Hepatocyte (in vitro differentiated cells): ENCODE results near the gene LCE2A.

ENCODE experiments used
- CTCF ChIP-seq: fragments of 200-600 bp; sonication (generic); IDR thresholded peaks from 2 replicates; pipeline ENCODE4 v1.5.1; 2016; ENCODE audit warnings: antibody characterized with exemption, mild to moderate bottlenecking; ENCODE audit not compliant: poor library complexity
- EZH2 ChIP-seq: fragments of 200-600 bp; sonication (generic); IDR thresholded peaks from 2 replicates; pipeline ENCODE4 v1.6.1; 2016; ENCODE audit warnings: antibody characterized with exemption, mild to moderate bottlenecking, borderline replicate concordance
- EZH2phosphoT487 ChIP-seq: fragments of 200-600 bp; sonication (generic); IDR thresholded peaks from one replicate; pipeline ENCODE4 v1.6.1; 2018; ENCODE audit warnings: antibody characterized with exemption, mild to moderate bottlenecking, low read depth, moderate library complexity; ENCODE audit not compliant: unreplicated experiment, severe bottlenecking

GRCh38 chr1:152735648-152736047 lies 37.5 kb downstream of the LCE2A start:
- TF ChIP-seq CTCF: no peak
- TF ChIP-seq EZH2: no peak
- no peak for TF ChIP-seq EZH2phosphoT487
